ENCODE data around the gene FYB1.
A peak's percentile ranks its signal among the peaks of the same experiment; 100 is the strongest.
"Not testable (repeated sequence)": the region's sequence is repeated elsewhere in the genome, so short reads cannot be mapped to it uniquely, and the experiment has no call there.

FYB1 gene

DNA sequence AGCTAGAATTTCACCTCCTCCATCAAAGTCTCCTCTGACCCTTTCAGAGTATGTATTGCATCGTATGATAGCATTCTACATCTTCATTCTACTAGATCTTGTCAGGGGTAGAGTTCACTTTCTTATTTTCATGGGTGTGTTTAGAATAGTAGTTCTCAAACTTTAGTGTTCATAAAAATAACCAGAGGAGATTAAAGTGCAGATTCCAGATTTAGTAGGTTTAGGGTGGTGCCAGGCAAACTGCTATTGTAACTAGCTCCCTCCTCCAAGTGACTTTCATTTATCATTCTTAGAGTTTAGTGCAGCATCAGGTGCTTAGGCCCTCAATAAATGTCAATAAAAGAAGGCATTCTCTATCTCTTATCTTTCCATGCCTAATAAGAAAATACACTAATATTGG lies 7.2 kb upstream of the FYB1 start:
- no peak for DNase-seq

- DNase-seq: no peak
These were observed 6.7 kb upstream of the FYB1 start for GRCh38 chr5:39226100-39226451.

DNA sequence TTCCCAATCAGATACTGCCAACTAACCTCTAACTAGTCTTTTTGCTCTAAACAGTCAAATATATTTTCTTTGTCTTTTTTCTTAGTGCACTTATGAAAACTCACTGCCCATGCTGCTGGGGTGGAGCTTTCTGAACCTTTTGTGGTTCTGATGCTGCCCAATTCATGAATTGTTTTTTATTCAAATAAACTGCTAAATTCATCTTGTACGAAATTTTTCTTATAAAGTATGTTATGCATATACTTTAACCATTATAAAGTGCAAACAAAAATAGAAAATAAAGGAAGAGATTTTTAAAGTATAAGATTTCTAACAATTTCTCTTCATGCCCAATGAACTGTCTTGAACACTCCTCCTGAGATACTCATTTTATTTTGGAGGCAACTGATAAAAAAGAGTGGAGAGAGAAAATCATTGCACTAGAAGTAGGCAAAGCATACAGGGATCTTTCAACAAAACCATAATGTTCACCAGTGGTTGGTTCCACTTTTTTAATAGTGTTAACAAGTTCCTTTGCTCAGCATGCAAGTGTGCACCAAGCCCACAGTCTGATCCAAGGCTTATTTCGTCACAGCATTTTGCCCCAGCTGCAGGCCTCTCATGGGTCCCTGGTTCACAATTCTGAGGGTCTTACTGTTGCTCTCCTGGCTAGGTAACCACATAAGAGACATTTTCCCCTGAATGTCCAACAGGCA lies 6.2 kb upstream of the FYB1 start:
- no peak for DNase-seq

- DNase-seq: no peak
These were observed 4.9 kb upstream of the FYB1 start for GRCh38 chr5:39224196-39224761.

DNA sequence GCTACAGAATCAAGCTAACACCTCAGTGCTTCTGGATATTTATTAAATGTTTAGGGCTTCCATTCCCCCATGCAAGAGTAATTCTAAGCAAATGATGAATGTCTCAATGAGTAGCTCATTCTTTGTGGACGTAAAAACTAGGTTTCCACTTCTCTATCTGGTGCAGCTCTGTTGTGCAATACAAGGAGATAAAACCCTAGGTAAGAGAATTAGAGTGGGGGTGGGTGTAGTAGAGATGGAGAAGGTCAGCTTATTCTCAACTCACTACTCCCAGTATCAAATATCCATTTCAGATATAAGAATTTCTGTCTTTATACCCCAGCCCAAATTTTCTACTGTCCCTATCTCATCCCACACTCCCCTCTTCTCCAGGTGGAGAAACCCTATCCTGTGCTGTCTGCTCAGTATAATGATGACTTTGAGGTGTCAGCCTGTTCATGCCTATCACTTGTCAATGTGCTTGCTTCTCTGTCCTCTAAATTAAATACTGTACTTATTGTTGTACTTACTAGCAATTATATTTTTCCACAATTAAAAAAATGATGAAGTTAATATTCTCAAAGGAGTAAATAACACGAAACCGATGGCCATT lies 4.3 kb upstream of the FYB1 start:
- no peak for DNase-seq

GRCh38 chr5:39221671-39222070 lies 2.3 kb upstream of the FYB1 start:
- not testable (repeated sequence) for DNase-seq

GRCh38 chr5:39220280-39221030 lies 1.1 kb upstream of the FYB1 start:
- DNase-seq: no peak

GRCh38 chr5:39218482-39219402 lies 621 bp downstream of the FYB1 start:
- no peak for DNase-seq

DNA sequence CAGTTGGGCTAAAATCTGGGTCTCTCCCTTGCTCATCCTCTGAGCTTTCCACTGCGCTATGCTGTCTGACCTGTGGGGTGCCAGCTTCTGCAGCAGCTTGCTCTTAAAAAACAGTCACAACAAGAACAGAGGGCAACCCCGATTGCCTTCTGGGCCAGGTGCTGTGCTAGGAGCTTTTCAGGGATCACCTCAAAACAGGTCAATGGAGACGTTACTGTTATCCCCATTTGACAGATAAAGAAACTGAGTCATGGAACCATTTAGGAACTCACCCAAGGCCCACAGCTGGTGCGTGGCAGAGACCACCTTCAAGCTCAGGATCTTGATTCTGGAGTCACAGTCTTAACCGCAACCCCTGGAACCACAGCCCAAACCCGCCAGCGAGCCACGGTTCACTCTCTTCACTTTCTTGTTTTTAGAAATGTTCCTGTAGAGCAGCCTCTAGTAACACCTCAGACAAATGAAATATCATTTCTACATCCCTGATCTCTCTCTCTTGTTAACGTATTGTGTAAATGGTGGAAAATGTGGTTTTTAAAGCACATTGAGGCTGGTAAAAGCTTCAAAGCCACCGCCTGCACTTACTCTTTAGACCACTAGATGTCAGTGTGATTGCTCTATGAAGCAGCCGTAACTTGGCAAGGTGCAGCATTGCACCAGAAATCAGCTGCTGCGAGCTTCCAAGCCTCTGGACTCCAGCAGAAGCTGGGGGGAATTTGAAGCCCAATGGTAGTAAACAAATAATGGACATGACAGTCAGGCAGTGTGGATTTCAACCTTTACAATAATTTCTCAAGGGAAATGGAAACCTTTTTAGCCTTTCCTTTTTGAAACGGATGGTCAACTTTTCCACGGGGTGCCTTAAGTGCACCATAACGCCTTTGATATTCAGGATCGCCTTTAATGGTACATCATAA lies 1.7 kb downstream of the FYB1 start:
- peak; percentile 38 for DNase-seq

DNA sequence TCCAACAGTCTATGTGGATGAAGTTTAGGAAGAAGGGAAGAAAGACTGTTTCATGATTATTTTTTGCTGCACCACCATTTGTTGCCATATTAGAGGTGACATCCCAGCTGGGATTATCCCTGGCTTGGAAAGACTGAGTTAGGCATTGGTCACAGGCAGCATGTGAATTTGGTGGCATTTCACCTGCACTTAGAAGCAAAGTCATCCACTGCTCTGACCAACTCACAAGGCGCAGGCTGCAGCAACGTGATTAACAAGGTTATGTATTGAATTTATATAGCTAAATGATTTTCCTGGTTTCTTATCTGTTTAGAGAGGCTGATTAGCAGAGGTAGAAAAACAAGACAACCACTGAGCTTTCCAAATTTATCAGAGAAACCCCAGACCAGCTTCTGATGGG lies 2.7 kb downstream of the FYB1 start:
- DNase-seq: no peak

- no peak for DNase-seq
These were observed 3.5 kb downstream of the FYB1 start for GRCh38 chr5:39215857-39216256.

DNA sequence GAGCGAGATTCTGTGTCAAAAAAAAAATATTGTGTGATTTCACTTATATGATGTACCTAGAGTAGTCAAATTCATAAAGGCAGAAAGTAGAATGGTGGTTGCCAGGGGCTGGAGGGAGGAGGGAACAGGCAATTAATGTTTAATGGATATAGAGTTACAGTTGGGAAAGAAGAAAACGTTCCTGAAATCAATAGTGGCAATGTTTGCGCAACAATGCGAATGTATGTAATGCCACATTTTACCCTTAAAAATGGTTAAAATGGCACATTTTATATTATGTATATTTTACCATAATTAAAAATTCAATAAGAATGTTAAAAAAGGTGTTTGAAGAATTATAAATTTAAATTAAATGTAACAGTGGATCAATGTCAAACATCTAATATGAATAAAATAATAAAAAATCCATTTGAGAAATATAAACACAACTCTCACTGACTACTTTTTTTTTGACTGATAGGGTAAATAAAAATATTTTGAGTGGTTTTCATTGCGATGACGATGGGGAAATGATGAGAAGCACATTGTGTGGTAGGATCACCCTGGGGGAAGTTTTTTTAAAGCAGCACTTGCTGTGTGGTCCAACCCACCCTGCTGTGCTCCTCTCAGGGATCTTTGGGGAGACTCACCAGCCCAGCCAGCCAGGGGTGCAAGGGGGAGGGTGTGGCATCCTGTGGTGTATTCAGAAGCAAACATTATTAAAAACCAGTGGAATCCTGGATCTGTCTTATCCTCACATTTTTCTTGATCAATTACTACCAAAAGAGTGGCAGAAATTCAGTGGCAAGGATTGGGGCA lies 4.3 kb downstream of the FYB1 start:
- peak; percentile 5 for DNase-seq

DNA sequence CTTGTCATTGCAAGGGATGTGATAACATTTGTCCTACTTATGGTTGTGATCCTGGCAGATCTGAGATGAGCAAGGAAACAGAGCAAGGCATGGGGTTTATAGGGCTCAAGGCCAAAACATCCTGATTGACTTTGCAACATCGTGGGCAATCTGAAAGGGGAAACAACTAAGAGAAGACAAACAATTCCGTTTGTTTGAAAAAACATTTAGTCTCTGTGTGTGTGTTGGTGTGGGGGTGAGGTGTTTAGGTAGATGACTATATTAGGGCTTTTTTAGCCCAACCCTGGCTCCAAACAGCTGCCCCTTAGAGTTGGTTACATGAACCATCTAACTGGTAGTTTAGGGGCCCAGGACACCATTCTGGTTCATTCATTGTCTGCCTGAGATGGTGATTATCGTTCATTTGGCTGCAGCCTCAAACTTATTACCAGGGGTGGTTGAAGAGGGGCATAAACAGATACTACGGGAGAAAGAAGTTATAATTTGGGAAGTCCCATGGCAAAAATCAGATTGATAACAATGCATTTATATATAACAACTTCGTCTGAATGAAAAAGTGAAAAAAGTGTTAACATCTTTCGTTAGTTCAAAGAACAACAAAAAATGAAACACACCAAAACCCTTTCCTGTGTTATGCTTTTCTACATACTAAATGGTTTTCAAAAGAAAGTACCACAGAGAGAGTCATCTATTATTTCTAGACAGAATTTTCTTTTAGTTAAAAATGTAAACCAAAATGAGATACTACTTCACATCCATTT lies 5.7 kb downstream of the FYB1 start:
- DNase-seq: no peak

DNA sequence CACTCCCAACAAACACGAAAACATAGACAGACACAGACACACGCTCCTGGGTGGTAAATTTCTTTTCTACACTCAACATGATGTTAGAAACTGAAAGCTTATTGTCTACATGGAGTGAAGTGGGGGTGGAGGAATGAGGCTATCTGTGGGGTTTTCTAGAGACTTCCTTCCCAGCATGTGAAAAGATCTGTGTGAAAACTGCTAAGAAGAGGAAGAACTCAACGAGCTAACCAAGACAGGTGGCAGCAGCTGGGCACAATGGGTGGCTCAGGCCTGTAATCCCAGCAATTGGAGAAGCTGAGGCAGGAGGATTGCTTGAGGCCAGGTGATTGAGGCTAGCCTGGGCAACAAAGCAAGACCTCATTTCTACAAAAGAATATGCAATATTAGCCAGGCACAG lies 7.6 kb downstream of the FYB1 start:
- DNase-seq: no peak

DNA sequence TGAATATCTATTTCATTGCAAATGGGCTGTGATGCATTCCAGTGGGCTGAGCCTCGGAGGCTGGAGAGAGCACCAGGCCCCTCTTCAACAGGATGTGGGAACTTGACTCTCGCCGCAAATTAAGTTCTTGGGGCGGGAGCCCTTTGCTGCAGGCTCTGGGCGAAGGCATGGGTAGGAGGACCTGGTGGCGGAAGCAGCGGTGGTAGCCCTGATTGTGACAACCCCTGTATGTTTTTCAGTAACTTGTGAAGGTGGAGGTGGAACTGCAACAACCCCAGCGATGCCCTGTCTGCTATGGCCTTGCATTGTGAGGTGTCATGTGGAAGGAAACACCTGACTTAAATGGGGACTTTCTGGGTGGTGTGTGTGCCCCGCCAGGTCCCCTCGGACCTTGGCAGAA lies 9.4 kb downstream of the FYB1 start:
- peak; percentile 23 for DNase-seq

- DNase-seq: no peak
These were observed 10.9 kb downstream of the FYB1 start for GRCh38 chr5:39208471-39208870.

GRCh38 chr5:39207345-39208045 lies 11.9 kb downstream of the FYB1 start:
- no peak for DNase-seq

DNA sequence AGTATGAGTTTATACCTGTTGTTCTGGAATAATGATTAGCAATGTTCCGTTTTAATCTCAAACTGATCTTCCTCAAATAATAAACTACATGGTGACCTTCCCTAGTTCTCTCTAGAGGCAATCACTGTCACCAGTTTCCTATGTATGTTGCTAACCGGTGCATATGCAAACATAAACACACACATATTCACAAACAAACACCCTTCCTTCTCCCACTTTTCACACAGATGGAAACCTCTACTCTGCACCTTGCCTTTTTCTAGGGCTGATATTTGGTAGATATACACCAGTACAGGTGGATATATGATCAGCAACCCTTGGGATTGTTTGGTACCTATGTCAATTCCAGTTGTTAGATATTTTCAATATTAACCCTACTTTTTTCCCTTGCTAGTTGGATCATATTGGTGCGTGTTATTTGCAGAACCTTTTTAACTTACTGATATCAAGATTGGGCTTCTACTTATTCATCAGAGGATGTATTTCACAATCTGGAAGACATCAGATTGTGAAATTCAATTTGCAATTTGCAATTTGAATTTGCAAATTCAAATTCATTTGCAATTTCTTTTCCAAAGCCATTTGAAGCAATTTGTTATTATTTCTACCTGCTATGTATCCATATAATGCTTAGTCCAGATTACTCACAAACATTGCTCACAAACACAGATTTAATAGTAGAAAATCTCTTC lies 12.6 kb downstream of the FYB1 start:
- DNase-seq: no peak

GRCh38 chr5:39205550-39205949 lies 13.8 kb downstream of the FYB1 start:
- no peak for DNase-seq
